HUES6 (cell line): ENCODE results near the gene TOP1.

Experiments used
- H3K27ac ChIP-seq: 2 replicates; pipeline ENCODE4 v1.7.0; 2013; ENCODE audit warnings: low read depth, mild to moderate bottlenecking, low read length, inconsistent platforms
- H3K27me3 ChIP-seq: 2 replicates; pipeline ENCODE4 v1.6.1; 2013; ENCODE audit warnings: low read length; ENCODE audit not compliant: control insufficient read depth, insufficient read depth
- H3K36me3 ChIP-seq: 2 replicates; pipeline ENCODE4 v1.6.1; 2013; ENCODE audit warnings: low read length; ENCODE audit not compliant: control insufficient read depth, insufficient read depth
- H3K4me1 ChIP-seq: 2 replicates; pipeline ENCODE4 v1.6.1; 2013; ENCODE audit warnings: low read length; ENCODE audit not compliant: control insufficient read depth, insufficient read depth
- H3K4me3 ChIP-seq: 2 replicates; pipeline ENCODE4 v1.5.1; 2013; ENCODE audit warnings: low read depth, low read length
- H3K9ac ChIP-seq: one replicate; pipeline ENCODE4 v1.6.1; 2013; ENCODE audit warnings: mild to moderate bottlenecking, low read length
- H3K9me3 ChIP-seq: 2 replicates; pipeline ENCODE4 v1.6.1; 2013; ENCODE audit warnings: low read depth, low read length; ENCODE audit not compliant: control insufficient read depth, insufficient read depth

Gene TOP1

GRCh38 chr20:41172296-41173140 lies 143.9 kb downstream of the TOP1 start:
- H3K27me3 ChIP-seq: no peaks in the 10 kb centered on the region
- no peaks in the 10 kb centered on the region for H3K4me1 ChIP-seq
- H3K9ac ChIP-seq: no peak overlapping the region
- H3K4me3 ChIP-seq: no peak overlapping the region
- no peak overlapping the region for H3K27ac ChIP-seq
- H3K36me3 ChIP-seq: peaks cover 94% of the 10 kb centered on the region
- H3K9me3 ChIP-seq: no peaks in the 10 kb centered on the region

GRCh38 chr20:41173161-41173721 lies 144.6 kb downstream of the TOP1 start:
- Histone ChIP-seq H3K36me3 (peaks cover 90% of the 10 kb centered on the region), H3K4me3 (no peak overlapping the region), H3K27ac (no peak overlapping the region), H3K9ac (no peak overlapping the region), H3K9me3 (no peaks in the 10 kb centered on the region), H3K27me3 (no peaks in the 10 kb centered on the region), H3K4me1 (no peaks in the 10 kb centered on the region; the same call in 1 of the 2 replicates)

- no peak overlapping the region for H3K27ac ChIP-seq
- peaks cover 90% of the 10 kb centered on the region for H3K36me3 ChIP-seq
Observed at GRCh38 chr20:41173791-41174341, 145.2 kb downstream of the TOP1 start.

More at GRCh38 chr20:41173791-41174341, 145.2 kb downstream of the TOP1 start:
- no peak overlapping the region for H3K9ac ChIP-seq
- no peaks in the 10 kb centered on the region for H3K9me3 ChIP-seq
- H3K4me1 ChIP-seq: peaks cover 5% of the 10 kb centered on the region
- H3K27me3 ChIP-seq: no peaks in the 10 kb centered on the region
- no peak overlapping the region for H3K4me3 ChIP-seq
